HG02588 (cell line): ENCODE measurements around the gene EPS8L2.

Experiments
- ATAC-seq: cut with Tn5 transposase; IDR thresholded peaks from one replicate; pipeline ENCODE4 v1.9.1; 2021; ENCODE audit warnings: mild to moderate bottlenecking, moderate library complexity; ENCODE audit not compliant: unreplicated experiment

EPS8L2 gene

DNA sequence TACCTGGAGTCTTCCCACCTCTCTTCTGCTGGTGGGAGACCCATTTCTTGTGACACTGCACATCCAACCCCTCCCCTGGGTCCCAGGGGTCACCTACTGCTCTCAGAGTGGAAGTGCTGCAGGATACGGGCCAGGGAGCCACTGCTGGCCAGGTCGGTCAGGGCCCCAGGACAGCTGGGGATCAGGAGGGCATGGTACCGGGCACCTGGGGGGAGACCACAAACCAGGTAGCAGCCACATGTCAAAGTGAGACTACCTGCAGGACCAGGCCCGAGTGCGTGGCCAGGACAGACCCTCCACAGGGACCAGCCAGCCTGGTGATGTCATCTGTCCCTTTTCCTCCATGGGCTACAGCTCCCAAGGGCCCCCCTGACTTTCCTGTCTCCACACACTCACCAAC, 67.4 kb downstream of the EPS8L2 start:
- no peak for ATAC-seq

DNA sequence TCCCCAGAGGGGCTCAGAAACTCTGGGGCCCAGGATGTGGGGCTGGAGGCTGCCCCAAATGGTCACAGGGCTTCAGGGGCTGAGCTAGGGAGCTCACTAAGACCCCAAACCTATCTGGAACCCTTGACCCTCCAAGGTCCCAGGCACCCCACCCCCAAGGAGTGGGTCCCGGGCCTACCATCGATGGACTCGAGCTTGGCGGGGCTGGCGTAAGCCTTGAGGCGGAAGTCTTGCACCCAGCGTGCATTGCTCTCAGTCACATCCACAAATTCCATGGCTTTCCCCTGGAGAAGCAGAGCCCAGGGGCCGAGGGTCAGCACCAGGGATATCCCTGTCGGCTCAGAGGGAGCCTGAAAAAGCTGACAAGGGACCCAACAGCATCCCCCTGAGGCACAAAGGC, 67.8 kb downstream of the EPS8L2 start:
- ATAC-seq, result no peak

DNA sequence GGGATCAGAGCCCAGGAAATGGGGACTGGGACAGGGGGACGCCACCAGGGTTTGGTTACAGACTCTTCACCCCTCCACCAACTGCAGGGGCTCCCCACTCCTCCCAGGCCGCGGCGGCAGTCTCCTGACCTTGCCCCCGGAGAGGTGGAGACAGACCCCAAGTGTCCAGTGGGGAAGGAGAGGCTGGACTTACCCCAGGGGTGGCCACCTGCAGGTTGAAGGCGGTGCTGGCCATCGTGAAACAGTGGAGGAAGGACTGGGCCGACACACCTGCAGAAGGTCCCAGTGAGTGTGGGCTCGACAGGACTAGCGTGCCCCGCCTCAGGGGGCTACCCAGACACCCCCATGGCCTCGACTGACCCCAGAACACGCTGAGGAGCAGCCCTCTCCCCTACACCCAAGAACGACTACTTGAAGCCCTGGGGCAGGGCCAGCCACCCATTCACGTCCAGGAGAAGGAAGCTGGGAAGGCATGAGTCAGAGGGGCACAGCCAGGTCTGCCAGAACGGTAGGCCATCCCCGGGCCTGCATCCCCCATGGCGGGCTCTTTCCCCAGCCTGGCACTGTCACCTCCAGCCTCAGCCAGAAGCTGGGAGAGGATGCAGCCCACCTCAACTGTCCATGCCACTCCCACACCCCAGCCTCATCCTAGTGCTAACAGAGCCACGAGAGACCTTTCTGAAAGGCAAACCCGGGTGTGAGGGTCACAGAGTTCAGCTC, 69.0 kb downstream of the EPS8L2 start:
- no peak for ATAC-seq

DNA sequence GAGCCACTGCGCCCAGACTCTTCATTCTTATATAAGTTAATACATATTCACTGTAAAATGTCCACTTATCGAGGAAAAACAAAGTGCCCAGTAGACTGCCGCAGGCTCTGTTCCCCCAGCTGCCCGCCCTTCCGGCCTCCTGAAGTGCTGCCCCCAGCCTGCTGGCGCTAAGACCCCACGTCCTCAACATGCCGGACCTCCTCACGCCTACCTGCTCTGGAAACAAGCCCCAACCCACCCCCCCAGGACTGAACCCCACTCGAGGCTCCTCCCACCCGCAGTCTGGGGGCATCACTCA, 70.2 kb downstream of the EPS8L2 start:
- ATAC-seq, result no peak

DNA sequence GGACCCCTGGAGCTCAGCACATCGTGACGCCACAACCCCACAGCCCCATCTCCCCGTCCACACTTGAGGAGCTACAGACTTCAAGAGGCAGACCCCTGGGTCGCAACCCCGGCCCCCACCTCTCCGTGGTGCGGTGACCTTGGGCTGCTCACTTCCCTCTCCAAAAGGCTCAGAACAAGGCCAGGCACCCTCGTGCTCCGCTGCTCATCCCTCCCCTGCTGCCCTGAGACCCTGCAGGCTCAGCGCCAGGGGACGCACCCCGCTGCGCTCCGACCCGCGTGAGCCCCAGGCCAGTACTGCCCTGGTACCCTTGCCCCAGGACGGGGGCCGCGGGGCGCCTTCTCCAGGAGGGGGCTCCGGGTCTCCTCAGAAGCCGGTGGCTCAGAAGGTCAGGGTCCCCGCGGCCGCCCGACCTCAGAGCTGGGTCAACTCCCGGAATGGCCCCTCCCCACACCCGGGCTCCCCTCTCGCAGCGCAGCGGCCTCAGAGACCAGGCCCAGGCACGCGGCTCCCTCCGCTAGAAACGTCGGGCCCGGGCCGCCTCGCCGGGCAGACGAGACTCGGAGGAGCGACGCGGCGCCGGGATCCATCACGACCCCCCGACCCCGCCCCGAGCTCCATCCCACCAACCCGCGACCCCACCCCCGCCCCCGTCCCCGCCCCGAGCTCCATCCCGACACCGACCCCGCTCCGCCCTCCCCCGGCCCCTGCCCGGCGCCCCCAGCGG, 70.7 kb downstream of the EPS8L2 start:
- ATAC-seq, result peak; percentile 18
